IMR-90 (cell line): ENCODE data around the gene DIAPH2. TPM values are rescaled to one million over a fixed set of nuclear protein-coding genes. Genes with fewer than 3 reads are reported as not detected.

ENCODE experiments used
- ATAC-seq: fragments of 200-7000 bp; cut with Tn5 transposase; 2 replicates; pipeline ENCODE4 v1.9.1; 2020; ENCODE audit warnings: low read depth, mild to moderate bottlenecking, moderate library complexity
- BruUV-seq: library from RNA; stranded (reverse); fragments of 400-500 nt; replicated peaks from 2 replicates; lab custom pipeline; 2021; lab: Mats Ljungman, UMichigan
- CTCF ChIA-PET: fragments of 300-600 bp; formaldehyde crosslinking; extraction: SDS; loops from one replicate; lab custom pipeline; 2021; ENCODE audit warnings: antibody characterized with exemption; lab: Yijun Ruan, JAX
- POLR2A ChIA-PET: fragments of 300-600 bp; sonication (Branson Sonifier 250); formaldehyde crosslinking; loops from one replicate; lab custom pipeline; 2022; ENCODE audit warnings: antibody characterized with exemption; ENCODE audit not compliant: unreplicated experiment; lab: Charles Lee
- DNase-seq: peaks from one replicate; pipeline ENCODE4 v3.0.0; 2013
- H2AFZ ChIP-seq: replicated peaks from 2 replicates; pipeline ENCODE3; 2013; ENCODE audit warnings: low read length, mild to moderate bottlenecking; ENCODE audit not compliant: poor library complexity
- H2AK5ac ChIP-seq: 2 replicates; pipeline ENCODE4 v1.6.1; 2013; ENCODE audit warnings: low read depth, low read length, inconsistent platforms
- H2AK9ac ChIP-seq: replicated peaks from 2 replicates; pipeline ENCODE3; 2013; ENCODE audit warnings: mild to moderate bottlenecking, low read depth, low read length, moderate library complexity; ENCODE audit not compliant: poor library complexity
- H2BK120ac ChIP-seq: 2 replicates; pipeline ENCODE4 v1.6.1; 2013; ENCODE audit warnings: low read depth, low read length, inconsistent platforms
- H2BK15ac ChIP-seq: 3 replicates; pipeline ENCODE4 v1.6.1; 2013; ENCODE audit warnings: low read depth, low read length, inconsistent platforms
- H2BK20ac ChIP-seq: 2 replicates; pipeline ENCODE4 v1.6.1; 2013; ENCODE audit warnings: low read depth, mild to moderate bottlenecking, inconsistent platforms, low read length, moderate library complexity
- H2BK5ac ChIP-seq: 2 replicates; pipeline ENCODE4 v1.6.1; 2013; ENCODE audit warnings: mild to moderate bottlenecking, low read depth, low read length, inconsistent platforms; ENCODE audit not compliant: poor library complexity, severe bottlenecking
- H3K14ac ChIP-seq: replicated peaks from 2 replicates; pipeline ENCODE4 v1.6.1; 2013; ENCODE audit warnings: low read depth, low read length, inconsistent platforms
- H3K18ac ChIP-seq: 2 replicates; pipeline ENCODE4 v1.6.1; 2013; ENCODE audit warnings: low read depth, low read length, control low read depth
- H3K23ac ChIP-seq: 2 replicates; pipeline ENCODE4 v1.6.1; 2013; ENCODE audit warnings: low read depth, low read length, inconsistent platforms
- H3K27ac ChIP-seq: 2 replicates; pipeline ENCODE4 v1.5.1; 2013; ENCODE audit warnings: mild to moderate bottlenecking, control low read depth, low read length; ENCODE audit not compliant: insufficient read depth
- H3K27me3 ChIP-seq: 2 replicates; pipeline ENCODE4 v1.6.1; 2013; ENCODE audit warnings: low read length; ENCODE audit not compliant: control insufficient read depth, insufficient read depth
- H3K36me3 ChIP-seq: 2 replicates; pipeline ENCODE4 v1.6.1; 2013; ENCODE audit warnings: low read length, mixed read lengths; ENCODE audit not compliant: control insufficient read depth, insufficient read depth
- H3K4ac ChIP-seq: 2 replicates; pipeline ENCODE4 v1.6.1; 2013; ENCODE audit warnings: low read depth, low read length, inconsistent platforms
- H3K4me1 ChIP-seq: 2 replicates; pipeline ENCODE4 v1.6.1; 2013; ENCODE audit warnings: low read length, mixed read lengths; ENCODE audit not compliant: control insufficient read depth, insufficient read depth
- H3K4me2 ChIP-seq: 2 replicates; pipeline ENCODE4 v1.6.1; 2013; ENCODE audit warnings: low read depth, mild to moderate bottlenecking, control low read depth, low read length, moderate library complexity
- H3K4me3 ChIP-seq: 2 replicates; pipeline ENCODE4 v1.5.1; 2013; ENCODE audit warnings: low read depth, mild to moderate bottlenecking, control low read depth, low read length, moderate library complexity; ENCODE audit not compliant: insufficient read depth
- H3K56ac ChIP-seq: 2 replicates; pipeline ENCODE4 v1.6.1; 2013; ENCODE audit warnings: low read length, inconsistent platforms; ENCODE audit not compliant: insufficient read depth; ENCODE audit errors: extremely low read depth
- H3K79me1 ChIP-seq, 2 experiments: 2 replicates each; pipeline ENCODE4 v1.6.1; 2013; ENCODE audit warnings: low read length in 2 of 2, inconsistent platforms in 1 of 2, low read depth in 1 of 2
- H3K9ac ChIP-seq: 2 replicates; pipeline ENCODE4 v1.6.1; 2013; ENCODE audit warnings: low read depth, low read length, control low read depth
- H3K9me1 ChIP-seq: 2 replicates; pipeline ENCODE4 v1.6.1; 2013; ENCODE audit warnings: low read length, inconsistent platforms; ENCODE audit not compliant: insufficient read depth
- H3K9me3 ChIP-seq: 2 replicates; pipeline ENCODE4 v1.6.1; 2013; ENCODE audit warnings: low read length; ENCODE audit not compliant: control insufficient read depth, insufficient read depth
- H4K20me1 ChIP-seq: 2 replicates; pipeline ENCODE4 v1.6.1; 2013; ENCODE audit warnings: low read length, inconsistent platforms; ENCODE audit not compliant: insufficient read depth
- H4K5ac ChIP-seq: 2 replicates; pipeline ENCODE4 v1.6.1; 2013; ENCODE audit warnings: mild to moderate bottlenecking, low read depth, low read length, control low read depth
- H4K8ac ChIP-seq, 2 experiments: 2 replicates each; pipeline ENCODE4 v1.6.1; 2013; ENCODE audit warnings: low read depth in 2 of 2, low read length in 2 of 2, control low read depth in 1 of 2, inconsistent platforms in 1 of 2
- H4K91ac ChIP-seq: 2 replicates; pipeline ENCODE4 v1.6.1; 2013; ENCODE audit warnings: low read depth, low read length, inconsistent platforms; ENCODE audit not compliant: insufficient read depth
- BHLHE40 ChIP-seq: fragments of 150-350 bp; IDR thresholded peaks from 2 replicates; pipeline ENCODE4 v1.6.1; 2016; ENCODE audit warnings: mild to moderate bottlenecking, low read depth, low read length
- CEBPB ChIP-seq: IDR thresholded peaks from 2 replicates; pipeline ENCODE4 v1.6.1; 2012; ENCODE audit warnings: low read depth, low read length, improper control_type of control experiment
- CHD1 ChIP-seq: IDR thresholded peaks from 2 replicates; pipeline ENCODE4 v1.6.1; 2012; ENCODE audit warnings: low read depth, low read length, improper control_type of control experiment
- FOS ChIP-seq: fragments of 150-350 bp; IDR thresholded peaks from 2 replicates; pipeline ENCODE4 v1.6.1; 2016; ENCODE audit warnings: low read depth, low read length
- MAFK ChIP-seq: IDR thresholded peaks from 2 replicates; pipeline ENCODE4 v1.6.1; 2012; ENCODE audit warnings: low read depth, low read length, improper control_type of control experiment
- MAZ ChIP-seq: IDR thresholded peaks from 2 replicates; pipeline ENCODE4 v1.6.1; 2012; ENCODE audit warnings: low read depth, mild to moderate bottlenecking, low read length, improper control_type of control experiment, moderate library complexity, borderline replicate concordance
- MXI1 ChIP-seq: IDR thresholded peaks from 2 replicates; pipeline ENCODE4 v1.6.1; 2012; ENCODE audit warnings: low read depth, mild to moderate bottlenecking, low read length, moderate library complexity, borderline replicate concordance
- NFE2L2 ChIP-seq: fragments of 150-350 bp; IDR thresholded peaks from 2 replicates; pipeline ENCODE4 v1.6.1; 2016; ENCODE audit warnings: low read depth, mild to moderate bottlenecking, low read length
- POLR2A ChIP-seq: IDR thresholded peaks from 2 replicates; pipeline ENCODE4 v1.6.1; 2012; ENCODE audit warnings: mild to moderate bottlenecking, low read depth, low read length
- RAD21 ChIP-seq: IDR thresholded peaks from 2 replicates; pipeline ENCODE4 v1.6.1; 2012; ENCODE audit warnings: low read length, improper control_type of control experiment
- RCOR1 ChIP-seq: IDR thresholded peaks from 2 replicates; pipeline ENCODE4 v1.6.1; 2012; ENCODE audit warnings: mild to moderate bottlenecking, low read length, improper control_type of control experiment; ENCODE audit not compliant: insufficient replicate concordance
- RFX5 ChIP-seq: IDR thresholded peaks from 2 replicates; pipeline ENCODE4 v1.8.0; 2012; ENCODE audit warnings: low read depth, mild to moderate bottlenecking, low read length, moderate library complexity
- SMC3 ChIP-seq: fragments of 150-350 bp; IDR thresholded peaks from 2 replicates; pipeline ENCODE4 v1.6.1; 2016; ENCODE audit warnings: low read depth, mild to moderate bottlenecking, antibody characterized with exemption, low read length, moderate library complexity
- dilution Hi-C: fragments of 300-500 bp; cut with HindIII; formaldehyde crosslinking; loops from one replicate; pipeline ENCODE4 v1.14.3; 2018; ENCODE audit warnings: low sequenced_read_pairs; ENCODE audit not compliant: unreplicated experiment
- in situ Hi-C: fragments of 300-500 bp; cut with MboI; formaldehyde crosslinking; loops from 3 replicates; pipeline ENCODE4 v1.14.3; 2019; ENCODE audit warnings: low sequenced_read_pairs, inconsistent platforms, mixed read lengths
- intact Hi-C: fragments of 100-400 bp; cut with micrococcal nuclease; formaldehyde crosslinking; loops from 2 replicates; pipeline ENCODE4 v1.10.0; 2022
- polyA plus RNA-seq, 3 experiments: library from polyadenylated mRNA; depleted of rRNA; stranded (reverse); fragments of >200 nt; gene quantifications; 2 replicates each; pipeline ENCODE4 v1.2.3, GENCODE V29; 2012; ENCODE audit warnings: low replicate concordance in 1 of 3
- total RNA-seq: library from RNA; depleted of rRNA; stranded (reverse); fragments of >200 nt; gene quantifications from 2 replicates; pipeline ENCODE4 v1.2.3, GENCODE V29; 2012
- TF ChIP-seq, protein P1 (sequence below): fragments of 150-350 bp; IDR thresholded peaks from 2 replicates; pipeline ENCODE4 v1.6.1; 2017; ENCODE audit warnings: mild to moderate bottlenecking, antibody characterized with exemption, low read length, low read depth
- TF ChIP-seq, protein P2 (sequence below): fragments of 150-350 bp; IDR thresholded peaks from 2 replicates; pipeline ENCODE4 v1.6.1; 2016; ENCODE audit warnings: low read depth, mild to moderate bottlenecking, low read length, moderate library complexity, borderline replicate concordance
- TF ChIP-seq, protein P3 (sequence below): conservative IDR thresholded peaks from 2 replicates; pipeline ENCODE4 v1.5.1; 2012; ENCODE audit warnings: mild to moderate bottlenecking, low read depth, low read length, improper control_type of control experiment

DIAPH2 gene
- total and polyA plus RNA-seq, 2 of the 4 experiments (the other 2 are of a cell fraction): 3.6 to 19.9 TPM

DNA sequence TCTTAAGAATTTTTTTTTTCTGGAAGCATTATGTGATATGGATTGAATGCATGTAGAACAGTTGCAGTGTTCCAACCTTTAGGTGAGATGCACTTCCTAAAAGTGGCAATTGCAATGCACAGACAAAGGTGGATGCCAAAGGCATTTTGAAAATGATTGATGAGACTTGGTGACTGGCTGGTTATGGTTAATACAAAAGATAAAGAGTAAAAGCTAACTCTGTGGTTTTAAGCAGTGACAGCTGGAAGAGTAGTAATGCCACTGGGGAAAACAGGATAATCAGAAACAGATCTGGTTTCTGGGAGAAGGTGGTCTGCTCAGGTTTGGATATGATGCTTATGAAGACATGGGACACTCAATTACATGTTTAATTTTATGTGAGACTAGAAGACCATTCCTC is 544.7 kb downstream of the DIAPH2 start:
- POLR2A ChIA-PET: no interaction called here
- no peak overlapping the region for H3K27ac ChIP-seq
- no peak overlapping the region for H3K56ac ChIP-seq
- CTCF ChIA-PET: interaction anchor here (0.6 kb wide), 1 partner anchor 1451 kb away, joined by 3 read pairs; no protein-coding TSS in a partner anchor
- no peaks in the 10 kb centered on the region for H3K36me3 ChIP-seq
- 0 out of 2 replicates have a peak, but pooled peaks cover 2% of the 10 kb centered on the region for H3K9me1 ChIP-seq
- ATAC-seq (no peak), DNase-seq (no peak)
- no peak overlapping the region for H3K4ac ChIP-seq
- H2AK9ac ChIP-seq: no peak overlapping the region
- H3K27me3 ChIP-seq: no peaks in the 10 kb centered on the region
- H4K20me1 ChIP-seq: no peaks in the 10 kb centered on the region
- no peak overlapping the region for H2BK15ac ChIP-seq
- H4K5ac ChIP-seq: no peak overlapping the region
- no peak overlapping the region for H2BK120ac ChIP-seq
- no peak overlapping the region for H2AK5ac ChIP-seq
- no peak overlapping the region for H2AFZ ChIP-seq
- no peak overlapping the region for H4K8ac ChIP-seq
- H3K4me1 ChIP-seq: no peaks in the 10 kb centered on the region
- in situ Hi-C loops: no loop called here
- no peak overlapping the region for H4K91ac ChIP-seq
- no peak overlapping the region for H3K14ac ChIP-seq
- H3K4me2 ChIP-seq: no peak overlapping the region
- no peak overlapping the region for H3K9ac ChIP-seq
- H3K4me3 ChIP-seq: no peak overlapping the region
- no peaks in the 10 kb centered on the region for H3K79me1 ChIP-seq
- no TSS peak for BruUV-seq
- H2BK20ac ChIP-seq: no peak overlapping the region
- intact Hi-C loops: no loop called here
- no peak overlapping the region for H3K23ac ChIP-seq
- dilution Hi-C loops: no loop called here
- H3K18ac ChIP-seq: no peak overlapping the region
- no peak overlapping the region for H2BK5ac ChIP-seq
- H3K9me3 ChIP-seq: no peaks in the 10 kb centered on the region
- TF ChIP-seq, protein P1, sequence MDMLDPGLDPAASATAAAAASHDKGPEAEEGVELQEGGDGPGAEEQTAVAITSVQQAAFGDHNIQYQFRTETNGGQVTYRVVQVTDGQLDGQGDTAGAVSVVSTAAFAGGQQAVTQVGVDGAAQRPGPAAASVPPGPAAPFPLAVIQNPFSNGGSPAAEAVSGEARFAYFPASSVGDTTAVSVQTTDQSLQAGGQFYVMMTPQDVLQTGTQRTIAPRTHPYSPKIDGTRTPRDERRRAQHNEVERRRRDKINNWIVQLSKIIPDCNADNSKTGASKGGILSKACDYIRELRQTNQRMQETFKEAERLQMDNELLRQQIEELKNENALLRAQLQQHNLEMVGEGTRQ: no peak
- TF ChIP-seq CHD1 (no peak), CEBPB (no peak), RCOR1 (no peak), RAD21 (no peak), POLR2A (no peak), MXI1 (no peak), FOS (no peak), MAFK (no peak), SMC3 (no peak), BHLHE40 (no peak), NFE2L2 (no peak), MAZ (no peak), RFX5 (no peak)
- TF ChIP-seq, protein P2, sequence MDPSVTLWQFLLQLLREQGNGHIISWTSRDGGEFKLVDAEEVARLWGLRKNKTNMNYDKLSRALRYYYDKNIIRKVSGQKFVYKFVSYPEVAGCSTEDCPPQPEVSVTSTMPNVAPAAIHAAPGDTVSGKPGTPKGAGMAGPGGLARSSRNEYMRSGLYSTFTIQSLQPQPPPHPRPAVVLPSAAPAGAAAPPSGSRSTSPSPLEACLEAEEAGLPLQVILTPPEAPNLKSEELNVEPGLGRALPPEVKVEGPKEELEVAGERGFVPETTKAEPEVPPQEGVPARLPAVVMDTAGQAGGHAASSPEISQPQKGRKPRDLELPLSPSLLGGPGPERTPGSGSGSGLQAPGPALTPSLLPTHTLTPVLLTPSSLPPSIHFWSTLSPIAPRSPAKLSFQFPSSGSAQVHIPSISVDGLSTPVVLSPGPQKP: no peak
- TF ChIP-seq, protein P3, sequence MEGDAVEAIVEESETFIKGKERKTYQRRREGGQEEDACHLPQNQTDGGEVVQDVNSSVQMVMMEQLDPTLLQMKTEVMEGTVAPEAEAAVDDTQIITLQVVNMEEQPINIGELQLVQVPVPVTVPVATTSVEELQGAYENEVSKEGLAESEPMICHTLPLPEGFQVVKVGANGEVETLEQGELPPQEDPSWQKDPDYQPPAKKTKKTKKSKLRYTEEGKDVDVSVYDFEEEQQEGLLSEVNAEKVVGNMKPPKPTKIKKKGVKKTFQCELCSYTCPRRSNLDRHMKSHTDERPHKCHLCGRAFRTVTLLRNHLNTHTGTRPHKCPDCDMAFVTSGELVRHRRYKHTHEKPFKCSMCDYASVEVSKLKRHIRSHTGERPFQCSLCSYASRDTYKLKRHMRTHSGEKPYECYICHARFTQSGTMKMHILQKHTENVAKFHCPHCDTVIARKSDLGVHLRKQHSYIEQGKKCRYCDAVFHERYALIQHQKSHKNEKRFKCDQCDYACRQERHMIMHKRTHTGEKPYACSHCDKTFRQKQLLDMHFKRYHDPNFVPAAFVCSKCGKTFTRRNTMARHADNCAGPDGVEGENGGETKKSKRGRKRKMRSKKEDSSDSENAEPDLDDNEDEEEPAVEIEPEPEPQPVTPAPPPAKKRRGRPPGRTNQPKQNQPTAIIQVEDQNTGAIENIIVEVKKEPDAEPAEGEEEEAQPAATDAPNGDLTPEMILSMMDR: no peak
